DOHH2 (cell line): ENCODE results near the gene ARF6.
"Not testable (repeated sequence)": the region's sequence is repeated elsewhere in the genome, so short reads cannot be mapped to it uniquely, and the experiment has no call there.

Source experiments
- H3F3A ChIP-seq: fragments of 200-600 bp; sonication (generic), shearing (Covaris generic); 2 replicates; pipeline ENCODE4 v1.6.0; 2016; ENCODE audit warnings: antibody characterized with exemption, mild to moderate bottlenecking; ENCODE audit not compliant: control insufficient read depth, insufficient read depth
- H3K27ac ChIP-seq: fragments of 200-600 bp; sonication (generic); 2 replicates; pipeline ENCODE4 v1.5.1; 2014; ENCODE audit warnings: low read depth, mild to moderate bottlenecking, low read length, moderate library complexity
- H3K27me3 ChIP-seq: fragments of 200-600 bp; sonication (generic); 2 replicates; pipeline ENCODE4 v1.6.1; 2014; ENCODE audit warnings: mild to moderate bottlenecking, low read length, mixed read lengths; ENCODE audit not compliant: control insufficient read depth
- H3K36me3 ChIP-seq: fragments of 200-600 bp; sonication (generic); 2 replicates; pipeline ENCODE4 v1.6.1; 2014; ENCODE audit warnings: mild to moderate bottlenecking, low read length, moderate library complexity, mixed read lengths; ENCODE audit not compliant: control insufficient read depth
- H3K4me1 ChIP-seq: fragments of 200-600 bp; sonication (generic); 2 replicates; pipeline ENCODE4 v1.6.1; 2014; ENCODE audit warnings: mild to moderate bottlenecking, low read length, mixed read lengths; ENCODE audit not compliant: control insufficient read depth
- H3K4me2 ChIP-seq: fragments of 200-600 bp; sonication (generic); 2 replicates; pipeline ENCODE4 v1.6.0; 2014; ENCODE audit warnings: mild to moderate bottlenecking, low read length, moderate library complexity
- H3K4me3 ChIP-seq: fragments of 200-600 bp; sonication (generic); 2 replicates; pipeline ENCODE4 v1.5.1; 2014; ENCODE audit warnings: mild to moderate bottlenecking, low read length, mixed read lengths
- H3K79me2 ChIP-seq: fragments of 200-600 bp; sonication (generic); 2 replicates; pipeline ENCODE4 v1.6.1; 2014; ENCODE audit warnings: mild to moderate bottlenecking, low read length, mixed read lengths; ENCODE audit not compliant: control insufficient read depth
- H3K9me2 ChIP-seq: fragments of 200-600 bp; sonication (generic); replicated peaks from 2 replicates; pipeline ENCODE4 v1.6.1; 2014; ENCODE audit warnings: mild to moderate bottlenecking, low read length, mixed read lengths; ENCODE audit not compliant: control insufficient read depth
- H3K9me3 ChIP-seq: fragments of 200-600 bp; sonication (generic); 2 replicates; pipeline ENCODE4 v1.6.1; 2014; ENCODE audit warnings: antibody characterized with exemption, low read length, mixed read lengths; ENCODE audit not compliant: control insufficient read depth, insufficient read depth
- H4K20me1 ChIP-seq: fragments of 200-600 bp; sonication (generic); 2 replicates; pipeline ENCODE4 v1.6.0; 2014; ENCODE audit warnings: low read depth, mild to moderate bottlenecking, antibody characterized with exemption, low read length, moderate library complexity; ENCODE audit not compliant: control insufficient read depth, insufficient read depth
- CTCF ChIP-seq: fragments of 200-600 bp; sonication (generic); IDR thresholded peaks from one replicate; pipeline ENCODE4 v1.5.1; 2014; ENCODE audit warnings: antibody characterized with exemption, mild to moderate bottlenecking, low read depth, low read length; ENCODE audit not compliant: poor library complexity, severe bottlenecking
- EZH2phosphoT487 ChIP-seq: fragments of 200-600 bp; sonication (generic); IDR thresholded peaks from 2 replicates; pipeline ENCODE4 v1.6.1; 2017; ENCODE audit warnings: borderline replicate concordance, mild to moderate bottlenecking, antibody characterized with exemption, low read length, moderate library complexity, mixed read lengths

ARF6 gene

GRCh38 chr14:49865431-49865859, 27.4 kb upstream of the ARF6 start:
- H3F3A ChIP-seq = peaks cover 36% of the 10 kb centered on the region

GRCh38 chr14:49867831-49868719, 24.8 kb upstream of the ARF6 start:
- TF ChIP-seq EZH2phosphoT487 = no peak
- TF ChIP-seq CTCF = no peak
- Histone ChIP-seq H4K20me1 (no peaks in the 10 kb centered on the region), H3K9me2 (no peaks in the 10 kb centered on the region), H3K9me3 (no peaks in the 10 kb centered on the region), H3F3A (peaks cover 35% of the 10 kb centered on the region), H3K4me2 (peak overlapping the region; percentile 91), H3K4me1 (peaks cover 64% of the 10 kb centered on the region), H3K4me3 (peak overlapping the region; percentile 84), H3K27me3 (no peaks in the 10 kb centered on the region), H3K79me2 (peaks cover 13% of the 10 kb centered on the region), H3K36me3 (peaks cover 3% of the 10 kb centered on the region), H3K27ac (peak overlapping the region; percentile 85)

More at GRCh38 chr14:49865431-49865859, 27.4 kb upstream of the ARF6 start:
- H3K4me2 ChIP-seq = peak overlapping the region; percentile 63
- peaks cover 5% of the 10 kb centered on the region for H3K36me3 ChIP-seq
- peaks cover 15% of the 10 kb centered on the region for H3K79me2 ChIP-seq
- peak overlapping the region; percentile 38 for H3K4me3 ChIP-seq
- H4K20me1 ChIP-seq = no peaks in the 10 kb centered on the region
- no peaks in the 10 kb centered on the region for H3K9me3 ChIP-seq
- H3K9me2 ChIP-seq = no peaks in the 10 kb centered on the region
- H3K27me3 ChIP-seq = no peaks in the 10 kb centered on the region
- H3K4me1 ChIP-seq = peaks cover 59% of the 10 kb centered on the region
- no peak for TF ChIP-seq EZH2phosphoT487
- peak; percentile 99 for TF ChIP-seq CTCF
- no peak overlapping the region for H3K27ac ChIP-seq

- Histone ChIP-seq H3K9me2 (no peaks in the 10 kb centered on the region), H3K4me1 (peaks cover 64% of the 10 kb centered on the region), H3K27me3 (no peaks in the 10 kb centered on the region), H3K4me2 (peak overlapping the region; percentile 91), H3K4me3 (peak overlapping the region; percentile 79), H3K36me3 (no peaks in the 10 kb centered on the region), H3K27ac (peak overlapping the region; percentile 85), H3K79me2 (peaks cover 6% of the 10 kb centered on the region), H3K9me3 (no peaks in the 10 kb centered on the region), H3F3A (peaks cover 35% of the 10 kb centered on the region), H4K20me1 (no peaks in the 10 kb centered on the region)
- TF ChIP-seq EZH2phosphoT487 = no peak
Measured at GRCh38 chr14:49868720-49869114, 24.2 kb upstream of the ARF6 start.

GRCh38 chr14:49870908-49871307, 22.0 kb upstream of the ARF6 start:
- Histone ChIP-seq H3K36me3 (no peaks in the 10 kb centered on the region), H4K20me1 (no peaks in the 10 kb centered on the region), H3K79me2 (peaks cover 3% of the 10 kb centered on the region), H3K4me1 (peaks cover 44% of the 10 kb centered on the region), H3K4me2 (no peak overlapping the region), H3K9me3 (no peaks in the 10 kb centered on the region), H3K27me3 (no peaks in the 10 kb centered on the region), H3K27ac (no peak overlapping the region), H3K9me2 (no peaks in the 10 kb centered on the region), H3F3A (peaks cover 22% of the 10 kb centered on the region), H3K4me3 (no peak overlapping the region)
- TF ChIP-seq EZH2phosphoT487 (no peak), CTCF (no peak)

- not testable (repeated sequence) for H3K4me2 ChIP-seq, H3K9me2 ChIP-seq, H3K36me3 ChIP-seq, H4K20me1 ChIP-seq, H3K4me3 ChIP-seq, H3K9me3 ChIP-seq, H3K79me2 ChIP-seq, H3K27ac ChIP-seq, H3K27me3 ChIP-seq
- Histone ChIP-seq H3K4me1 (peaks cover 35% of the 10 kb centered on the region), H3F3A (peaks cover 19% of the 10 kb centered on the region)
Measured at GRCh38 chr14:49873548-49873947, 19.3 kb upstream of the ARF6 start.
